Neural progenitor cell (in vitro differentiated cells): ENCODE data around the gene FOXRED1.

Experiments
- EZH2 ChIP-seq: fragments of 200-600 bp; sonication (generic); IDR thresholded peaks from 2 replicates; pipeline ENCODE4 v1.6.1; 2017; ENCODE audit warnings: antibody characterized with exemption, mild to moderate bottlenecking, moderate library complexity
- EZH2phosphoT487 ChIP-seq: fragments of 200-600 bp; sonication (generic); IDR thresholded peaks from 2 replicates; pipeline ENCODE4 v1.6.1; 2017; ENCODE audit warnings: antibody characterized with exemption
- TF ChIP-seq, protein P1 (sequence below): fragments of 200-600 bp; sonication (generic); IDR thresholded peaks from 2 replicates; pipeline ENCODE4 v1.5.1; 2017; ENCODE audit warnings: antibody characterized with exemption, mild to moderate bottlenecking

DNA sequence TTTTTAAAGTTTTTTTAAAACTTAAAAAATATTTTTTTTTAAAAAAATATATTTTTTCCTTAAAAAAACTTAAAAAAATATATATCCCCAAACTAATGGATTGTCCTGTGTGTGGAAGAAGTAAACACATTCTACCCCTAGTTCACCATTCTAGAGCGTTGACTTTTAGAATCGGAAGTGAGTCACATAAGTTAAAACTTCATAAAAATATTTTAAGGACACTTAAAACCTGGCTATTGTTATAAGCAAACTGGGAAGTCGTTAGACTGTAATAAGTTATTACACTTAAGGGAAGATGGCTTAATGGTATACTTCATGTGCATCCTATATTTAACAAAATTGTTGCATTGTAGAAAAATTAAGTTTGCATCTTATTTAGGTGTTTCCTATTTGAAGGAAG lies 36.3 kb upstream of the FOXRED1 start:
- TF ChIP-seq, protein P1, sequence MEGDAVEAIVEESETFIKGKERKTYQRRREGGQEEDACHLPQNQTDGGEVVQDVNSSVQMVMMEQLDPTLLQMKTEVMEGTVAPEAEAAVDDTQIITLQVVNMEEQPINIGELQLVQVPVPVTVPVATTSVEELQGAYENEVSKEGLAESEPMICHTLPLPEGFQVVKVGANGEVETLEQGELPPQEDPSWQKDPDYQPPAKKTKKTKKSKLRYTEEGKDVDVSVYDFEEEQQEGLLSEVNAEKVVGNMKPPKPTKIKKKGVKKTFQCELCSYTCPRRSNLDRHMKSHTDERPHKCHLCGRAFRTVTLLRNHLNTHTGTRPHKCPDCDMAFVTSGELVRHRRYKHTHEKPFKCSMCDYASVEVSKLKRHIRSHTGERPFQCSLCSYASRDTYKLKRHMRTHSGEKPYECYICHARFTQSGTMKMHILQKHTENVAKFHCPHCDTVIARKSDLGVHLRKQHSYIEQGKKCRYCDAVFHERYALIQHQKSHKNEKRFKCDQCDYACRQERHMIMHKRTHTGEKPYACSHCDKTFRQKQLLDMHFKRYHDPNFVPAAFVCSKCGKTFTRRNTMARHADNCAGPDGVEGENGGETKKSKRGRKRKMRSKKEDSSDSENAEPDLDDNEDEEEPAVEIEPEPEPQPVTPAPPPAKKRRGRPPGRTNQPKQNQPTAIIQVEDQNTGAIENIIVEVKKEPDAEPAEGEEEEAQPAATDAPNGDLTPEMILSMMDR = no peak
- no peak for TF ChIP-seq EZH2
- TF ChIP-seq EZH2phosphoT487 = no peak
